Endothelial cell of umbilical vein (primary cell): Measurements from ENCODE around the gene NR5A1. TPM values are rescaled to one million over a fixed set of nuclear protein-coding genes. Genes with fewer than 3 reads are reported as not detected.

Experiments used
- polyA plus RNA-seq, 4 experiments: library from polyadenylated mRNA; depleted of rRNA in 3 of 4; stranded (reverse) in 3 of 4; unstranded in 1 of 4; fragments of >200 nt; gene quantifications; 2 replicates each; pipeline versions ENCODE4 v1.2.1 to v1.2.3, GENCODE V29; 2011 to 2012; ENCODE audit warnings: missing spikeins in 1 of 4
- total RNA-seq: library from RNA; stranded (reverse); gene quantifications from 2 replicates; pipeline ENCODE4 v1.2.3, GENCODE V29; 2021

NR5A1 gene
- total and polyA plus RNA-seq, 2 donors (not counting 3 experiments of a cell fraction or from before 2014, with no cell fraction given) = not detected

Other genes with a start within 250 kb of the NR5A1 start
- 65.9 and 67.1 TPM in 2 replicates for gene NEK6, start 249.4 kb downstream of the NR5A1 start, total RNA-seq
- gene NEK6, start 249.4 kb downstream of the NR5A1 start, polyA plus RNA-seq = 64.3 and 96.1 TPM in 2 replicates
- 227 and 241 TPM in 2 replicates for gene PSMB7, start 92.0 kb downstream of the NR5A1 start, total RNA-seq
- gene PSMB7, start 92.0 kb downstream of the NR5A1 start, polyA plus RNA-seq = 350 and 366 TPM in 2 replicates
- gene ADGRD2, start 56.9 kb downstream of the NR5A1 start, total RNA-seq = not detected in 2 replicates
- gene ADGRD2, start 56.9 kb downstream of the NR5A1 start, polyA plus RNA-seq = not detected in 2 replicates